Kidney glomerular epithelial cell (primary cell): ENCODE results near the gene EID1.

Source experiments
- DNase-seq: peaks from one replicate; lab custom pipeline; 2025; lab: John Stamatoyannopoulos, UW

The EID1 gene

GRCh38 chr15:48868536-48868935 lies 9.4 kb upstream of the EID1 start:
- DNase-seq, result peak; percentile 78

GRCh38 chr15:48869966-48870365 lies 8.0 kb upstream of the EID1 start:
- no peak for DNase-seq

GRCh38 chr15:48871542-48871941 lies 6.4 kb upstream of the EID1 start:
- DNase-seq, result no peak

- no peak for DNase-seq
Measured at GRCh38 chr15:48872632-48873031, 5.3 kb upstream of the EID1 start.

GRCh38 chr15:48875241-48875960 lies 2.5 kb upstream of the EID1 start:
- no peak for DNase-seq

- DNase-seq, result no peak
Measured at GRCh38 chr15:48876057-48876456, 1.9 kb upstream of the EID1 start.

GRCh38 chr15:48880070-48880634 lies 2.2 kb downstream of the EID1 start:
- DNase-seq, result no peak

- no peak for DNase-seq
Measured at GRCh38 chr15:48883699-48884098, 5.8 kb downstream of the EID1 start.

GRCh38 chr15:48887144-48887543 lies 9.2 kb downstream of the EID1 start:
- no peak for DNase-seq

- DNase-seq, result no peak
Measured at GRCh38 chr15:48888191-48888590, 10.3 kb downstream of the EID1 start.

- no peak for DNase-seq
Measured at GRCh38 chr15:48888836-48889235, 10.9 kb downstream of the EID1 start.

GRCh38 chr15:48889925-48890324 lies 12.0 kb downstream of the EID1 start:
- no peak for DNase-seq

GRCh38 chr15:48890375-48890972 lies 12.5 kb downstream of the EID1 start:
- DNase-seq, result no peak

- no peak for DNase-seq
Measured at GRCh38 chr15:48891232-48891765, 13.4 kb downstream of the EID1 start.

GRCh38 chr15:48893311-48893710 lies 15.4 kb downstream of the EID1 start:
- no peak for DNase-seq

GRCh38 chr15:48896869-48897814 lies 19.2 kb downstream of the EID1 start:
- DNase-seq, result no peak

GRCh38 chr15:48898032-48898431 lies 20.1 kb downstream of the EID1 start:
- DNase-seq, result no peak

- no peak for DNase-seq
Measured at GRCh38 chr15:48898446-48898845, 20.5 kb downstream of the EID1 start.

GRCh38 chr15:48899793-48900192 lies 21.9 kb downstream of the EID1 start:
- no peak for DNase-seq

- DNase-seq, result no peak
Measured at GRCh38 chr15:48904758-48905157, 26.8 kb downstream of the EID1 start.

- DNase-seq, result no peak
Measured at GRCh38 chr15:48905216-48905615, 27.3 kb downstream of the EID1 start.

- DNase-seq, result no peak
Measured at GRCh38 chr15:48905847-48906246, 27.9 kb downstream of the EID1 start.
